Measurements from ENCODE around the gene PCDHB5. TPM values are rescaled to one million over a fixed set of nuclear protein-coding genes. Genes with fewer than 3 reads are reported as not detected.

The PCDHB5 gene
- total and polyA plus RNA-seq, 10 of the 15 experiments (the other 5 are each of a cell fraction or from before 2014, with no cell fraction given) = 0.09 TPM; not detected in 9

GRCh38 chr5:141150224-141150992, 15.4 kb downstream of the PCDHB5 start:
- CTCF ChIA-PET = interaction anchor here (0.6 to 1.7 kb wide), 2 partner anchors 148 to 414 kb away, joined by 4 read pairs; no protein-coding TSS in a partner anchor

More at GRCh38 chr5:141150224-141150992, 15.4 kb downstream of the PCDHB5 start:
- BruUV-seq (replicated peaks) = no TSS peak
- Histone ChIP-seq H3K9me3 (replicated peaks; ENCODE audit: control insufficient read depth, insufficient read depth, low read length) (no peaks in the 10 kb centered on the region; the same call in 1 of the 3 replicates), H3K27ac (ENCODE audit: control insufficient read depth, insufficient read depth) (no peak overlapping the region), H3K27me3 (replicated peaks in 1 of 2; ENCODE audit: control insufficient read depth in 2 of 2, insufficient read depth in 2 of 2, low read length in 1 of 2) (no peaks in the 10 kb centered on the region), H3K4me3 (no peak overlapping the region), H3K4me1 (ENCODE audit: control insufficient read depth, insufficient read depth, low read length) (no peaks in the 10 kb centered on the region), H3K36me3 (ENCODE audit: control insufficient read depth in 2 of 2, insufficient read depth in 2 of 2, low read length in 1 of 2) (no peaks in the 10 kb centered on the region), H3K4me2 (ENCODE audit: control insufficient read depth, insufficient read depth) (no peak overlapping the region), H2AFZ (ENCODE audit: control insufficient read depth, low read depth, low read length) (no peak overlapping the region), H3K79me2 (ENCODE audit: control insufficient read depth, insufficient read depth, low read length) (no peaks in the 10 kb centered on the region), H4K20me1 (ENCODE audit: control insufficient read depth, insufficient read depth) (no peaks in the 10 kb centered on the region), H3K9ac (ENCODE audit: control insufficient read depth, insufficient read depth, low read length) (no peak overlapping the region)
- RAD21 ChIA-PET (ENCODE audit: unreplicated experiment) = no interaction called here
- SMC1A ChIA-PET (ENCODE audit: uncharacterized antibody, unreplicated experiment) = no interaction called here
- DNase-seq (ENCODE audit: low read depth, low spot score) = no peak
- TF ChIP-seq ATF7 (IDR thresholded peaks at IDR 0.05; ENCODE audit: low read depth) (no peak), NKRF (conservative IDR thresholded peaks at IDR 0.05) (no peak), BACH1 (IDR thresholded peaks at IDR 0.05; ENCODE audit: borderline replicate concordance) (no peak), RCOR1 (conservative IDR thresholded peaks at IDR 0.05; ENCODE audit: low read depth, low read length) (no peak), IKZF2 (IDR thresholded peaks at IDR 0.05) (no peak), SREBF1 (IDR thresholded peaks at IDR 0.05; ENCODE audit: low read length) (no peak), ESRRA (IDR thresholded peaks at IDR 0.05; ENCODE audit: low read length) (no peak), ZNF24 (IDR thresholded peaks at IDR 0.05) (no peak), RAD51 (IDR thresholded peaks at IDR 0.05) (no peak), MTA3 (IDR thresholded peaks at IDR 0.05; ENCODE audit: borderline replicate concordance, low read length) (no peak), BCL11A (IDR thresholded peaks at IDR 0.05; ENCODE audit: low read depth, low read length) (no peak), USF2 (IDR thresholded peaks at IDR 0.05; ENCODE audit: borderline replicate concordance, low read depth, low read length) (no peak), KDM1A (IDR thresholded peaks at IDR 0.05; ENCODE audit: borderline replicate concordance) (no peak), CEBPB (IDR thresholded peaks at IDR 0.05; ENCODE audit: borderline replicate concordance in 1 of 2, low read depth in 2 of 2, low read length in 2 of 2) (no peak), GATAD2B (conservative IDR thresholded peaks at IDR 0.05; ENCODE audit: low read depth) (no peak), NFIC (IDR thresholded peaks at IDR 0.05; ENCODE audit: low read depth, low read length) (no peak), MXI1 (IDR thresholded peaks at IDR 0.05; ENCODE audit: low read depth, low read length) (no peak)
- ATAC-seq = no peak
- in situ Hi-C loops (cut with MboI) (no loop called here), intact Hi-C loops (cut with micrococcal nuclease; ENCODE audit: unreplicated experiment) (no loop called here)
- no peak for FAIRE-seq
- 43% methylated on average over 33 of the region's 33 CpGs for WGBS (ENCODE audit: insufficient coverage, insufficient replicate concordance, low lambda C conversion rate, missing lambda C conversion rate)
- POLR2A ChIA-PET = no interaction called here
